Measurements from ENCODE around the gene MYO10. TPM values are rescaled to one million over a fixed set of nuclear protein-coding genes. Genes with fewer than 3 reads are reported as not detected.

The MYO10 gene
- total RNA-seq, 2 donors from 2014 or later, result 40.0 to 89.2 TPM

DNA sequence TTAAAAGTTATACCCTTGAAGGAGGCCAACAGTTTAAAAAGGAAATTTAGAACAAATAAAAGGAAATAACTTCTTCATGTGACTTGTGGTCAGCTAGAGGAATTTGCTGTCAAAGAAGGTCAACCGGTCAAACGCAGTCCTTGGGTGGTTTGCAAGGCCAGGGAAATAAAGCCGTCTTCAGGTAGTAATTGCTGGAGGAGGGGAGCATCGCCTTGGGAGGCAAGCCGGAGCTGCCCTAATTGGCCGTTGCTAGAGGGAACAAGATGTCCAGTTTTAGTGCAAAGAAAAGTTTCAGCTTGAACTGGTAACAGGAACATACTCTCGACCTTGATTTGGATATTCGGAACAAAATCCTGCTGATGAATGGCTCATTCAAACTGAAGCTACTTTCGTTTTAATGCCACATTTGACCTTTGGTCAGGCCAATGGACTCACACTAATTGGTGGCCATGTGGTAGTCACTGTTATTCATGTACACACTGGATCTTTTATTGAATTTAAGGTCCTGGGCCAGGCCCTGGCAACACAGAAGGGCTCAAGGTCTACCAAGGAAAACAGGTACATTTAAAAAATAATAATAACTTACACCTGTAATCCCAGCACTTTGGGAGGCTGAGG lies 47.0 kb upstream of the MYO10 start:
- Histone ChIP-seq H3K4me1 (ENCODE audit: control insufficient read depth, insufficient read depth, low read length) (no peaks in the 10 kb centered on the region), H3K36me3 (ENCODE audit: control insufficient read depth, insufficient read depth, low read length) (no peaks in the 10 kb centered on the region), H3K4me3 (ENCODE audit: low read length) (no peak overlapping the region), H3K27me3 (ENCODE audit: control insufficient read depth, insufficient read depth, low read length, poor library complexity, severe bottlenecking) (no peaks in the 10 kb centered on the region), H3K9ac (ENCODE audit: extremely low read depth, low read length, poor library complexity, severe bottlenecking) (no peak overlapping the region), H3K9me3 (ENCODE audit: control insufficient read depth, low read length) (no peaks in the 10 kb centered on the region), H3K27ac (ENCODE audit: low read depth, low read length) (no peak overlapping the region)
- Mint-ChIP-seq H3K27ac (no peak overlapping the region), H3K4me3 (no peak overlapping the region), H3K27me3 (ENCODE audit: insufficient read depth) (no peaks in the 10 kb centered on the region), H3K4me1 (peaks cover 1% of the 10 kb centered on the region), H3K36me3 (ENCODE audit: low read depth) (no peaks in the 10 kb centered on the region), H3K9me3 (no peaks in the 10 kb centered on the region)
- DNase-seq, result no peak
- TF ChIP-seq, protein P1, sequence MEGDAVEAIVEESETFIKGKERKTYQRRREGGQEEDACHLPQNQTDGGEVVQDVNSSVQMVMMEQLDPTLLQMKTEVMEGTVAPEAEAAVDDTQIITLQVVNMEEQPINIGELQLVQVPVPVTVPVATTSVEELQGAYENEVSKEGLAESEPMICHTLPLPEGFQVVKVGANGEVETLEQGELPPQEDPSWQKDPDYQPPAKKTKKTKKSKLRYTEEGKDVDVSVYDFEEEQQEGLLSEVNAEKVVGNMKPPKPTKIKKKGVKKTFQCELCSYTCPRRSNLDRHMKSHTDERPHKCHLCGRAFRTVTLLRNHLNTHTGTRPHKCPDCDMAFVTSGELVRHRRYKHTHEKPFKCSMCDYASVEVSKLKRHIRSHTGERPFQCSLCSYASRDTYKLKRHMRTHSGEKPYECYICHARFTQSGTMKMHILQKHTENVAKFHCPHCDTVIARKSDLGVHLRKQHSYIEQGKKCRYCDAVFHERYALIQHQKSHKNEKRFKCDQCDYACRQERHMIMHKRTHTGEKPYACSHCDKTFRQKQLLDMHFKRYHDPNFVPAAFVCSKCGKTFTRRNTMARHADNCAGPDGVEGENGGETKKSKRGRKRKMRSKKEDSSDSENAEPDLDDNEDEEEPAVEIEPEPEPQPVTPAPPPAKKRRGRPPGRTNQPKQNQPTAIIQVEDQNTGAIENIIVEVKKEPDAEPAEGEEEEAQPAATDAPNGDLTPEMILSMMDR (conservative IDR thresholded peaks at IDR 0.05), result no peak
- WGBS, 2 experiments (ENCODE audit: insufficient coverage in 1 of 2, insufficient read length in 1 of 2), result 93 to 94% methylated on average over 9 of the region's 9 CpGs

DNA sequence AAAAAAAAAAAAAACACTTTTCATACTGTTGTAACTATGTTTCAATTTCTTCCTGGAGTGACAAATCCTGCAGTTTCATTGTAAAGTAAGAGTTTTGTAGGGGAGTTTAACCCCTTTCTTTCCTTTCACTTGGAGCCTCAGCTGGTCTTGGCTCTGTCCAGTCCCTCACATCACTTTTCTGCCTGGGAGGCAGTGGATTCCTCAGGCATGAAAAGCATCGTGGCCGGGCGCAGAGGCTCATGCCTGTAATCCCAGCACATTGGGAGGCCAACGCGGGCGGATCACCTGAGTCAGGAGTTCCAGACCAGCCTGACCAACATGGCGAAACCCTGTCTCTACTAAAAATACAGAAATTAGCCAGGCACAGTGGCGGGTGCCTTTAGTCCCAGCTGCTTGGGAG lies 45.6 kb upstream of the MYO10 start:
- no peak overlapping the region for H3K27ac ChIP-seq (ENCODE audit: low read depth, low read length)
- Mint-ChIP-seq H3K36me3 (ENCODE audit: low read depth) (no peaks in the 10 kb centered on the region), H3K4me1 (peaks cover 1% of the 10 kb centered on the region), H3K9me3 (no peaks in the 10 kb centered on the region), H3K27me3 (ENCODE audit: insufficient read depth) (no peaks in the 10 kb centered on the region), H3K27ac (no peak overlapping the region), H3K4me3 (no peak overlapping the region)
- H3K27me3 ChIP-seq (ENCODE audit: control insufficient read depth, insufficient read depth, low read length, poor library complexity, severe bottlenecking), result no peaks in the 10 kb centered on the region
- H3K9ac ChIP-seq (ENCODE audit: extremely low read depth, low read length, poor library complexity, severe bottlenecking), result no peak overlapping the region
- no peaks in the 10 kb centered on the region for H3K9me3 ChIP-seq (ENCODE audit: control insufficient read depth, low read length)
- no peaks in the 10 kb centered on the region for H3K4me1 ChIP-seq (ENCODE audit: control insufficient read depth, insufficient read depth, low read length)
- no peaks in the 10 kb centered on the region for H3K36me3 ChIP-seq (ENCODE audit: control insufficient read depth, insufficient read depth, low read length)
- DNase-seq, result no peak
- TF ChIP-seq, protein P1 (conservative IDR thresholded peaks at IDR 0.05), result no peak
- H3K4me3 ChIP-seq (ENCODE audit: low read length), result no peak overlapping the region
- 92 to 95% methylated on average over 5 to 8 of the region's 8 CpGs for WGBS, 2 experiments (ENCODE audit: insufficient coverage in 1 of 2, insufficient read length in 1 of 2)

DNA sequence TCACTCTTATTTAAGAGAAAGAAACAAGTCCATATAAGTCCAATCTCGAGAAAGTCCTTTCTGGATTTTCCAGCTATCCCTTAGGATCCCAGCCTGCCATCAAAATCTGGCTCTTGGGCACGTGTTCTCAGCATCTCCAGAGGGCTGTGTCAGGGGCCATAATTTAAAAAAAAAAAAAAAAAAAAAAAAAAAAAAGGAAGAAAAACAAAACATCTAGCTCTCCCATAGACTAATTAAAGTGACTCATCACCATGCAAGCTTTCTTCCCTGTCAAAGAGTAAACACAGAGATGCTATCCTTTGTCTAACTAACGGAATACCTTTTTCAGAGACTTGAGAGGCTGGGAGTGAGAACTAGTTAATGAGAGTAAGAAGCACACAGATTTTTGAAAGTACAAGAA lies 44.9 kb upstream of the MYO10 start:
- Mint-ChIP-seq H3K27ac (no peak overlapping the region), H3K4me1 (peaks cover 1% of the 10 kb centered on the region), H3K4me3 (no peak overlapping the region), H3K27me3 (ENCODE audit: insufficient read depth) (no peaks in the 10 kb centered on the region), H3K9me3 (no peaks in the 10 kb centered on the region), H3K36me3 (ENCODE audit: low read depth) (no peaks in the 10 kb centered on the region)
- no peaks in the 10 kb centered on the region for H3K9me3 ChIP-seq (ENCODE audit: control insufficient read depth, low read length)
- H3K27me3 ChIP-seq (ENCODE audit: control insufficient read depth, insufficient read depth, low read length, poor library complexity, severe bottlenecking), result no peaks in the 10 kb centered on the region
- WGBS, 2 experiments (ENCODE audit: insufficient coverage in 1 of 2, insufficient read length in 1 of 2), result 86 to 92% methylated on average over 2 to 3 of the region's 3 CpGs
- H3K36me3 ChIP-seq (ENCODE audit: control insufficient read depth, insufficient read depth, low read length), result no peaks in the 10 kb centered on the region
- no peak overlapping the region for H3K27ac ChIP-seq (ENCODE audit: low read depth, low read length)
- TF ChIP-seq, protein P1 (conservative IDR thresholded peaks at IDR 0.05), result no peak
- H3K4me1 ChIP-seq (ENCODE audit: control insufficient read depth, insufficient read depth, low read length), result no peaks in the 10 kb centered on the region
- no peak overlapping the region for H3K4me3 ChIP-seq (ENCODE audit: low read length)
- no peak overlapping the region for H3K9ac ChIP-seq (ENCODE audit: extremely low read depth, low read length, poor library complexity, severe bottlenecking)
- DNase-seq, result no peak

All from endodermal cell (in vitro differentiated cells).